ENCODE measurements around the gene ILK.

DNA sequence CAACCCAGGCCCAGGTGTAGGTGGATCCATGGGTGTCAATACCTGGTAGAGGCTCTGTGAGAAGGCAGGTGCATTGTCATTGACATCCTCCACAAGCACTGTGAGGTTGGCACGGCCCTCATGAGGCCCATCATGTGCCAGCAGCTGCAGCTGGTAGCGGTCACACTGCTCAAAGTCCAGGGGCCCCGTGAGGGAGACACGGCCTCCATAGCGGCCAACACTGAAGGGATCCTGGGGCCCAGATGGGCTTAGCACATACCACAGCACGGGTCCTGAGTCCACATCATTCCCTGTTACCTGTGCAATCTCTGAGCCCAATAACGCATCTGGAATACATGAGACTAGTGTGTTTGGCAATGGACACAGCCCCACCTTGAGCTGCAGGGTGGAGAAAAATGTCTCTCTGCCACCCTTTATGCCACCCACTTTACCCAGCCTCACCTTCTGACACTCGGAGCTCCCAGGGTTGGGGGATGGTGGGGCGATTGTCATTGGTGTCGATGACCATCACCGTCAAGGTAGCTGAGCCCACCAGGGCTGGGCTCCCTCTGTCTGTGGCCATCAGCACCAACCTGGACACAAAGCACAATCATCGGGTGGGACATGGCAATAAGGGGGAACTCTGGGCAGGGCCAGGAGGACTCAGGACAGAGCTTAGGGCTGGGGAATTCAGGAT, 21.7 kb downstream of the ILK start:
- TF ChIP-seq, protein P1, sequence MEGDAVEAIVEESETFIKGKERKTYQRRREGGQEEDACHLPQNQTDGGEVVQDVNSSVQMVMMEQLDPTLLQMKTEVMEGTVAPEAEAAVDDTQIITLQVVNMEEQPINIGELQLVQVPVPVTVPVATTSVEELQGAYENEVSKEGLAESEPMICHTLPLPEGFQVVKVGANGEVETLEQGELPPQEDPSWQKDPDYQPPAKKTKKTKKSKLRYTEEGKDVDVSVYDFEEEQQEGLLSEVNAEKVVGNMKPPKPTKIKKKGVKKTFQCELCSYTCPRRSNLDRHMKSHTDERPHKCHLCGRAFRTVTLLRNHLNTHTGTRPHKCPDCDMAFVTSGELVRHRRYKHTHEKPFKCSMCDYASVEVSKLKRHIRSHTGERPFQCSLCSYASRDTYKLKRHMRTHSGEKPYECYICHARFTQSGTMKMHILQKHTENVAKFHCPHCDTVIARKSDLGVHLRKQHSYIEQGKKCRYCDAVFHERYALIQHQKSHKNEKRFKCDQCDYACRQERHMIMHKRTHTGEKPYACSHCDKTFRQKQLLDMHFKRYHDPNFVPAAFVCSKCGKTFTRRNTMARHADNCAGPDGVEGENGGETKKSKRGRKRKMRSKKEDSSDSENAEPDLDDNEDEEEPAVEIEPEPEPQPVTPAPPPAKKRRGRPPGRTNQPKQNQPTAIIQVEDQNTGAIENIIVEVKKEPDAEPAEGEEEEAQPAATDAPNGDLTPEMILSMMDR (conservative IDR thresholded peaks at IDR 0.05; ENCODE audit: low read length): no peak
- TF ChIP-seq EZH2phosphoT487 (IDR thresholded peaks at IDR 0.05; ENCODE audit: borderline replicate concordance, low read depth, low read length): no peak
